ENCODE data around the gene UNC5A.

DNA sequence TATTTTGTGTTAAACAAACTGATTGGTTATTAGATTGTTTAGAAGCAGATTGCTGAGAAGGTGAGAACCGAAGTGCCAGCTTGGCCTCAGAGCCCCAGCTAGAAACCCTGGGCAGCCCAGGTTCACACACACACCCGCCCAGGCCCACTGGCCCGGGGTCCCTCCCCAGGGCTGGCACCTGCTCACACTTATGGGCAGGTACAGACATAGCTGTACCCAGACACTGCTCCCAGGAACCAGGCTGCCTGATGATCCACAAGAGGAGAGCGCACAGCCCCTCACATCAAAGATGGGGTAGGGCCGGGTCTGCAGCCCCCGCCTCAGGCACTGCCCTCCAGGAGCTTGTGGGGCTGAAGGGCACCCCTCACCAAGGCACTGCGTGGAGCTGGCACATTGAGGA lies 55.6 kb downstream of the UNC5A start:
- no peak for TF ChIP-seq EGR1 (IDR thresholded peaks at IDR 0.05; ENCODE audit: borderline replicate concordance in 1 of 2, low read depth in 2 of 2, low read length in 2 of 2)
- TF ChIP-seq, protein P1, sequence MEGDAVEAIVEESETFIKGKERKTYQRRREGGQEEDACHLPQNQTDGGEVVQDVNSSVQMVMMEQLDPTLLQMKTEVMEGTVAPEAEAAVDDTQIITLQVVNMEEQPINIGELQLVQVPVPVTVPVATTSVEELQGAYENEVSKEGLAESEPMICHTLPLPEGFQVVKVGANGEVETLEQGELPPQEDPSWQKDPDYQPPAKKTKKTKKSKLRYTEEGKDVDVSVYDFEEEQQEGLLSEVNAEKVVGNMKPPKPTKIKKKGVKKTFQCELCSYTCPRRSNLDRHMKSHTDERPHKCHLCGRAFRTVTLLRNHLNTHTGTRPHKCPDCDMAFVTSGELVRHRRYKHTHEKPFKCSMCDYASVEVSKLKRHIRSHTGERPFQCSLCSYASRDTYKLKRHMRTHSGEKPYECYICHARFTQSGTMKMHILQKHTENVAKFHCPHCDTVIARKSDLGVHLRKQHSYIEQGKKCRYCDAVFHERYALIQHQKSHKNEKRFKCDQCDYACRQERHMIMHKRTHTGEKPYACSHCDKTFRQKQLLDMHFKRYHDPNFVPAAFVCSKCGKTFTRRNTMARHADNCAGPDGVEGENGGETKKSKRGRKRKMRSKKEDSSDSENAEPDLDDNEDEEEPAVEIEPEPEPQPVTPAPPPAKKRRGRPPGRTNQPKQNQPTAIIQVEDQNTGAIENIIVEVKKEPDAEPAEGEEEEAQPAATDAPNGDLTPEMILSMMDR (IDR thresholded peaks at IDR 0.05 in 2 of 3, conservative IDR thresholded peaks at IDR 0.05 in 1 of 3; ENCODE audit: control insufficient read depth in 2 of 3, extremely low read depth in 1 of 3, insufficient read depth in 1 of 3, low read depth in 3 of 3, low read length in 3 of 3): no peak
- no peak for TF ChIP-seq POLR2AphosphoS2 (IDR thresholded peaks at IDR 0.05; ENCODE audit: low read depth, low read length)
- no peak for TF ChIP-seq POLR2A (IDR thresholded peaks at IDR 0.05; ENCODE audit: low read depth, low read length)
- TF ChIP-seq, protein P2, sequence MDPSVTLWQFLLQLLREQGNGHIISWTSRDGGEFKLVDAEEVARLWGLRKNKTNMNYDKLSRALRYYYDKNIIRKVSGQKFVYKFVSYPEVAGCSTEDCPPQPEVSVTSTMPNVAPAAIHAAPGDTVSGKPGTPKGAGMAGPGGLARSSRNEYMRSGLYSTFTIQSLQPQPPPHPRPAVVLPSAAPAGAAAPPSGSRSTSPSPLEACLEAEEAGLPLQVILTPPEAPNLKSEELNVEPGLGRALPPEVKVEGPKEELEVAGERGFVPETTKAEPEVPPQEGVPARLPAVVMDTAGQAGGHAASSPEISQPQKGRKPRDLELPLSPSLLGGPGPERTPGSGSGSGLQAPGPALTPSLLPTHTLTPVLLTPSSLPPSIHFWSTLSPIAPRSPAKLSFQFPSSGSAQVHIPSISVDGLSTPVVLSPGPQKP (IDR thresholded peaks at IDR 0.05; ENCODE audit: low read depth, low read length): no peak
- TF ChIP-seq BHLHE40 (IDR thresholded peaks at IDR 0.05; ENCODE audit: borderline replicate concordance in 1 of 2, low read depth in 2 of 2, low read length in 1 of 2): no peak
- no peak for TF ChIP-seq EP300 (IDR thresholded peaks at IDR 0.05; ENCODE audit: borderline replicate concordance in 1 of 2, control insufficient read depth in 1 of 2, low read depth in 2 of 2, low read length in 2 of 2)
- TF ChIP-seq, protein P3, sequence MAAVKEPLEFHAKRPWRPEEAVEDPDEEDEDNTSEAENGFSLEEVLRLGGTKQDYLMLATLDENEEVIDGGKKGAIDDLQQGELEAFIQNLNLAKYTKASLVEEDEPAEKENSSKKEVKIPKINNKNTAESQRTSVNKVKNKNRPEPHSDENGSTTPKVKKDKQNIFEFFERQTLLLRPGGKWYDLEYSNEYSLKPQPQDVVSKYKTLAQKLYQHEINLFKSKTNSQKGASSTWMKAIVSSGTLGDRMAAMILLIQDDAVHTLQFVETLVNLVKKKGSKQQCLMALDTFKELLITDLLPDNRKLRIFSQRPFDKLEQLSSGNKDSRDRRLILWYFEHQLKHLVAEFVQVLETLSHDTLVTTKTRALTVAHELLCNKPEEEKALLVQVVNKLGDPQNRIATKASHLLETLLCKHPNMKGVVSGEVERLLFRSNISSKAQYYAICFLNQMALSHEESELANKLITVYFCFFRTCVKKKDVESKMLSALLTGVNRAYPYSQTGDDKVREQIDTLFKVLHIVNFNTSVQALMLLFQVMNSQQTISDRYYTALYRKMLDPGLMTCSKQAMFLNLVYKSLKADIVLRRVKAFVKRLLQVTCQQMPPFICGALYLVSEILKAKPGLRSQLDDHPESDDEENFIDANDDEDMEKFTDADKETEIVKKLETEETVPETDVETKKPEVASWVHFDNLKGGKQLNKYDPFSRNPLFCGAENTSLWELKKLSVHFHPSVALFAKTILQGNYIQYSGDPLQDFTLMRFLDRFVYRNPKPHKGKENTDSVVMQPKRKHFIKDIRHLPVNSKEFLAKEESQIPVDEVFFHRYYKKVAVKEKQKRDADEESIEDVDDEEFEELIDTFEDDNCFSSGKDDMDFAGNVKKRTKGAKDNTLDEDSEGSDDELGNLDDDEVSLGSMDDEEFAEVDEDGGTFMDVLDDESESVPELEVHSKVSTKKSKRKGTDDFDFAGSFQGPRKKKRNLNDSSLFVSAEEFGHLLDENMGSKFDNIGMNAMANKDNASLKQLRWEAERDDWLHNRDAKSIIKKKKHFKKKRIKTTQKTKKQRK (IDR thresholded peaks at IDR 0.05; ENCODE audit: low read depth, low read length): no peak
- TF ChIP-seq, protein P4, sequence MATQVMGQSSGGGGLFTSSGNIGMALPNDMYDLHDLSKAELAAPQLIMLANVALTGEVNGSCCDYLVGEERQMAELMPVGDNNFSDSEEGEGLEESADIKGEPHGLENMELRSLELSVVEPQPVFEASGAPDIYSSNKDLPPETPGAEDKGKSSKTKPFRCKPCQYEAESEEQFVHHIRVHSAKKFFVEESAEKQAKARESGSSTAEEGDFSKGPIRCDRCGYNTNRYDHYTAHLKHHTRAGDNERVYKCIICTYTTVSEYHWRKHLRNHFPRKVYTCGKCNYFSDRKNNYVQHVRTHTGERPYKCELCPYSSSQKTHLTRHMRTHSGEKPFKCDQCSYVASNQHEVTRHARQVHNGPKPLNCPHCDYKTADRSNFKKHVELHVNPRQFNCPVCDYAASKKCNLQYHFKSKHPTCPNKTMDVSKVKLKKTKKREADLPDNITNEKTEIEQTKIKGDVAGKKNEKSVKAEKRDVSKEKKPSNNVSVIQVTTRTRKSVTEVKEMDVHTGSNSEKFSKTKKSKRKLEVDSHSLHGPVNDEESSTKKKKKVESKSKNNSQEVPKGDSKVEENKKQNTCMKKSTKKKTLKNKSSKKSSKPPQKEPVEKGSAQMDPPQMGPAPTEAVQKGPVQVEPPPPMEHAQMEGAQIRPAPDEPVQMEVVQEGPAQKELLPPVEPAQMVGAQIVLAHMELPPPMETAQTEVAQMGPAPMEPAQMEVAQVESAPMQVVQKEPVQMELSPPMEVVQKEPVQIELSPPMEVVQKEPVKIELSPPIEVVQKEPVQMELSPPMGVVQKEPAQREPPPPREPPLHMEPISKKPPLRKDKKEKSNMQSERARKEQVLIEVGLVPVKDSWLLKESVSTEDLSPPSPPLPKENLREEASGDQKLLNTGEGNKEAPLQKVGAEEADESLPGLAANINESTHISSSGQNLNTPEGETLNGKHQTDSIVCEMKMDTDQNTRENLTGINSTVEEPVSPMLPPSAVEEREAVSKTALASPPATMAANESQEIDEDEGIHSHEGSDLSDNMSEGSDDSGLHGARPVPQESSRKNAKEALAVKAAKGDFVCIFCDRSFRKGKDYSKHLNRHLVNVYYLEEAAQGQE (IDR thresholded peaks at IDR 0.05; ENCODE audit: low read depth, low read length): no peak
- no peak for TF ChIP-seq BRCA1 (IDR thresholded peaks at IDR 0.05; ENCODE audit: low read depth, low read length)

Measured in GM12878 (cell line).